ENCODE results near the gene PIK3R3.

Gene PIK3R3

GRCh38 chr1:46011121-46011695 is 121.2 kb downstream of the PIK3R3 start:
- H3K9ac ChIP-seq (ENCODE audit: low read depth, low read length), result no peak overlapping the region
- H3K36me3 ChIP-seq (ENCODE audit: insufficient read depth, low read length), result peaks cover 54% of the 10 kb centered on the region
- no peaks in the 10 kb centered on the region for H3K4me1 ChIP-seq (ENCODE audit: control insufficient read depth, insufficient read depth, low read length)
- no peaks in the 10 kb centered on the region for H3K9me3 ChIP-seq (replicated peaks; ENCODE audit: low read length)
- H3K27me3 ChIP-seq (ENCODE audit: control insufficient read depth, insufficient read depth, low read length), result no peaks in the 10 kb centered on the region
- H3K4me2 ChIP-seq (ENCODE audit: low read length), result no peak overlapping the region
- no peak overlapping the region for H3K4me3 ChIP-seq (ENCODE audit: low read length)

- no peaks in the 10 kb centered on the region for H3K4me1 ChIP-seq (ENCODE audit: control insufficient read depth, insufficient read depth, low read length)
- H3K9ac ChIP-seq (ENCODE audit: low read depth, low read length), result no peak overlapping the region
- no peak overlapping the region for H3K4me3 ChIP-seq (ENCODE audit: low read length)
- H3K27me3 ChIP-seq (ENCODE audit: control insufficient read depth, insufficient read depth, low read length), result no peaks in the 10 kb centered on the region
- H3K36me3 ChIP-seq (ENCODE audit: insufficient read depth, low read length), result peaks cover 57% of the 10 kb centered on the region
- H3K4me2 ChIP-seq (ENCODE audit: low read length), result no peak overlapping the region
- no peaks in the 10 kb centered on the region for H3K9me3 ChIP-seq (replicated peaks; ENCODE audit: low read length)
Observed at GRCh38 chr1:46010611-46011010, 121.8 kb downstream of the PIK3R3 start.

GRCh38 chr1:46008585-46008984 is 123.8 kb downstream of the PIK3R3 start:
- Histone ChIP-seq H3K4me2 (ENCODE audit: low read length) (no peak overlapping the region), H3K4me1 (ENCODE audit: control insufficient read depth, insufficient read depth, low read length) (no peaks in the 10 kb centered on the region), H3K4me3 (ENCODE audit: low read length) (no peak overlapping the region), H3K9ac (ENCODE audit: low read depth, low read length) (no peak overlapping the region), H3K27me3 (ENCODE audit: control insufficient read depth, insufficient read depth, low read length) (no peaks in the 10 kb centered on the region), H3K36me3 (ENCODE audit: insufficient read depth, low read length) (peaks cover 58% of the 10 kb centered on the region), H3K9me3 (replicated peaks; ENCODE audit: low read length) (no peaks in the 10 kb centered on the region)

- no peak overlapping the region for H3K4me2 ChIP-seq (ENCODE audit: low read length)
- peaks cover 40% of the 10 kb centered on the region for H3K36me3 ChIP-seq (ENCODE audit: insufficient read depth, low read length)
- H3K4me1 ChIP-seq (ENCODE audit: control insufficient read depth, insufficient read depth, low read length), result no peaks in the 10 kb centered on the region
- no peak overlapping the region for H3K9ac ChIP-seq (ENCODE audit: low read depth, low read length)
- H3K27me3 ChIP-seq (ENCODE audit: control insufficient read depth, insufficient read depth, low read length), result no peaks in the 10 kb centered on the region
- no peaks in the 10 kb centered on the region for H3K9me3 ChIP-seq (replicated peaks; ENCODE audit: low read length)
- H3K4me3 ChIP-seq (ENCODE audit: low read length), result no peak overlapping the region
Observed at GRCh38 chr1:46005594-46005993, 126.8 kb downstream of the PIK3R3 start.

- Histone ChIP-seq H3K4me1 (ENCODE audit: control insufficient read depth, insufficient read depth, low read length) (no peaks in the 10 kb centered on the region), H3K4me3 (ENCODE audit: low read length) (no peak overlapping the region), H3K36me3 (ENCODE audit: insufficient read depth, low read length) (peaks cover 30% of the 10 kb centered on the region), H3K9ac (ENCODE audit: low read depth, low read length) (no peak overlapping the region), H3K27me3 (ENCODE audit: control insufficient read depth, insufficient read depth, low read length) (no peaks in the 10 kb centered on the region), H3K9me3 (replicated peaks; ENCODE audit: low read length) (no peaks in the 10 kb centered on the region), H3K4me2 (ENCODE audit: low read length) (no peak overlapping the region)
Observed at GRCh38 chr1:46004492-46004891, 127.9 kb downstream of the PIK3R3 start.

- Histone ChIP-seq H3K4me2 (ENCODE audit: low read length) (no peak overlapping the region), H3K4me1 (ENCODE audit: control insufficient read depth, insufficient read depth, low read length) (no peaks in the 10 kb centered on the region), H3K4me3 (ENCODE audit: low read length) (no peak overlapping the region), H3K27me3 (ENCODE audit: control insufficient read depth, insufficient read depth, low read length) (no peaks in the 10 kb centered on the region), H3K9me3 (replicated peaks; ENCODE audit: low read length) (no peaks in the 10 kb centered on the region), H3K36me3 (ENCODE audit: insufficient read depth, low read length) (peaks cover 24% of the 10 kb centered on the region), H3K9ac (ENCODE audit: low read depth, low read length) (no peak overlapping the region)
Observed at GRCh38 chr1:46003315-46003714, 129.1 kb downstream of the PIK3R3 start.

GRCh38 chr1:46002551-46003150 is 129.8 kb downstream of the PIK3R3 start:
- H3K4me1 ChIP-seq (ENCODE audit: control insufficient read depth, insufficient read depth, low read length), result no peaks in the 10 kb centered on the region
- peaks cover 18% of the 10 kb centered on the region for H3K36me3 ChIP-seq (ENCODE audit: insufficient read depth, low read length)
- no peak overlapping the region for H3K9ac ChIP-seq (ENCODE audit: low read depth, low read length)
- no peak overlapping the region for H3K4me2 ChIP-seq (ENCODE audit: low read length)
- H3K27me3 ChIP-seq (ENCODE audit: control insufficient read depth, insufficient read depth, low read length), result no peaks in the 10 kb centered on the region
- no peaks in the 10 kb centered on the region for H3K9me3 ChIP-seq (replicated peaks; ENCODE audit: low read length)
- H3K4me3 ChIP-seq (ENCODE audit: low read length), result no peak overlapping the region

GRCh38 chr1:46001081-46001785 is 131.2 kb downstream of the PIK3R3 start:
- no peak overlapping the region for H3K4me3 ChIP-seq (ENCODE audit: low read length)

GRCh38 chr1:45999507-45999906 is 132.9 kb downstream of the PIK3R3 start:
- H3K4me3 ChIP-seq (ENCODE audit: low read length), result no peak overlapping the region
- H3K9me3 ChIP-seq (replicated peaks; ENCODE audit: low read length), result no peaks in the 10 kb centered on the region
- H3K9ac ChIP-seq (ENCODE audit: low read depth, low read length), result no peak overlapping the region
- H3K36me3 ChIP-seq (ENCODE audit: insufficient read depth, low read length), result no peaks in the 10 kb centered on the region
- H3K4me1 ChIP-seq (ENCODE audit: control insufficient read depth, insufficient read depth, low read length), result no peaks in the 10 kb centered on the region
- no peak overlapping the region for H3K4me2 ChIP-seq (ENCODE audit: low read length)
- no peaks in the 10 kb centered on the region for H3K27me3 ChIP-seq (ENCODE audit: control insufficient read depth, insufficient read depth, low read length)

More at GRCh38 chr1:46001081-46001785, 131.2 kb downstream of the PIK3R3 start:
- no peaks in the 10 kb centered on the region for H3K4me1 ChIP-seq (ENCODE audit: control insufficient read depth, insufficient read depth, low read length)
- H3K27me3 ChIP-seq (ENCODE audit: control insufficient read depth, insufficient read depth, low read length), result no peaks in the 10 kb centered on the region
- no peak overlapping the region for H3K4me2 ChIP-seq (ENCODE audit: low read length)
- no peaks in the 10 kb centered on the region for H3K9me3 ChIP-seq (replicated peaks; ENCODE audit: low read length)
- H3K36me3 ChIP-seq (ENCODE audit: insufficient read depth, low read length), result peaks cover 5% of the 10 kb centered on the region
- H3K9ac ChIP-seq (ENCODE audit: low read depth, low read length), result no peak overlapping the region

GRCh38 chr1:45998020-45998617 is 134.3 kb downstream of the PIK3R3 start:
- H3K4me1 ChIP-seq (ENCODE audit: control insufficient read depth, insufficient read depth, low read length), result no peaks in the 10 kb centered on the region
- no peak overlapping the region for H3K9ac ChIP-seq (ENCODE audit: low read depth, low read length)
- H3K4me2 ChIP-seq (ENCODE audit: low read length), result no peak overlapping the region
- H3K9me3 ChIP-seq (replicated peaks; ENCODE audit: low read length), result no peaks in the 10 kb centered on the region
- H3K27me3 ChIP-seq (ENCODE audit: control insufficient read depth, insufficient read depth, low read length), result no peaks in the 10 kb centered on the region
- H3K4me3 ChIP-seq (ENCODE audit: low read length), result no peak overlapping the region
- H3K36me3 ChIP-seq (ENCODE audit: insufficient read depth, low read length), result no peaks in the 10 kb centered on the region

- Histone ChIP-seq H3K9ac (ENCODE audit: low read depth, low read length) (no peak overlapping the region), H3K27me3 (ENCODE audit: control insufficient read depth, insufficient read depth, low read length) (no peaks in the 10 kb centered on the region), H3K9me3 (replicated peaks; ENCODE audit: low read length) (no peaks in the 10 kb centered on the region), H3K36me3 (ENCODE audit: insufficient read depth, low read length) (no peaks in the 10 kb centered on the region), H3K4me2 (ENCODE audit: low read length) (no peak overlapping the region), H3K4me1 (ENCODE audit: control insufficient read depth, insufficient read depth, low read length) (no peaks in the 10 kb centered on the region), H3K4me3 (ENCODE audit: low read length) (no peak overlapping the region)
Observed at GRCh38 chr1:45995298-45995697, 137.1 kb downstream of the PIK3R3 start.
